Measurements from ENCODE around the gene ZSCAN16.

- no peak for TF ChIP-seq CTCF (conservative IDR thresholded peaks at IDR 0.05 in 1 of 2, IDR thresholded peaks at IDR 0.05 in 1 of 2; ENCODE audit: extremely low read depth in 1 of 2, insufficient read depth in 1 of 2, low read depth in 1 of 2, low read length in 2 of 2)
- no peak for TF ChIP-seq EZH2 (IDR thresholded peaks at IDR 0.05; ENCODE audit: borderline replicate concordance, low read length)
These were observed 35.8 kb downstream of the ZSCAN16 start for GRCh38 chr6:28160233-28160632.

Data from mammary epithelial cell (primary cell).